Adrenal gland (tissue), 12 donors: Measurements from ENCODE around the gene KCNA5. TPM values are rescaled to one million over a fixed set of nuclear protein-coding genes. Genes with fewer than 3 reads are reported as not detected.

Source experiments
- DNase-seq, 7 donors: peaks; one replicate each; pipeline ENCODE4 v3.0.0-alpha.2; 2019 to 2020
- H3K27ac ChIP-seq, 5 donors: fragments of 200-600 bp; sonication (generic) in 4 of 5; 1 replicate in 3 of 5; 2 replicates in 2 of 5; pipeline versions ENCODE4 v1.5.1 to v1.8.0; 2016 to 2020; ENCODE audit warnings: mild to moderate bottlenecking in 1 of 5
- H3K27me3 ChIP-seq: fragments of 200-600 bp; 2 replicates; pipeline ENCODE4 v1.8.0; 2021
- H3K36me3 ChIP-seq, 2 donors: fragments of 200-600 bp; replicated peaks in 1 of 2; 1 replicate in 1 of 2; 2 replicates in 1 of 2; pipeline versions ENCODE4 v1.5.1 to v1.8.0; 2018 to 2022
- H3K4me1 ChIP-seq, 2 donors: fragments of 200-600 bp; replicated peaks in 1 of 2; 1 replicate in 1 of 2; 2 replicates in 1 of 2; pipeline versions ENCODE4 v1.5.1 to v1.8.0; 2018 to 2021
- H3K4me3 ChIP-seq, 4 donors: fragments of 200-600 bp; sonication (generic) in 3 of 4; one replicate each; pipeline ENCODE4 v1.5.1; 2016 to 2018
- H3K9me3 ChIP-seq, 3 donors: fragments of 200-600 bp; sonication (generic) in 1 of 3; replicated peaks in 1 of 3; 1 replicate in 2 of 3; 2 replicates in 1 of 3; pipeline versions ENCODE4 v1.5.1 to v1.8.0; 2016 to 2021
- CTCF ChIP-seq, 6 experiments: fragments of 450-650 bp in 4 of 6; fragments of 200-600 bp in 2 of 6; sonication (generic) in 1 of 6; IDR thresholded peaks; 1 replicate in 5 of 6; 2 replicates in 1 of 6; pipeline versions ENCODE4 v1.5.1 to v1.8.0; 2016 to 2021; ENCODE audit warnings: antibody characterized with exemption in 6 of 6, mild to moderate bottlenecking in 2 of 6, moderate library complexity in 1 of 6
- POLR2A ChIP-seq, 2 donors: fragments of 450-650 bp; IDR thresholded peaks; one replicate each; pipeline ENCODE4 v1.6.1; 2017; ENCODE audit warnings: antibody characterized with exemption in 2 of 2, mild to moderate bottlenecking in 2 of 2, moderate library complexity in 1 of 2
- WGBS, 4 donors: extraction: QIAGEN DNeasy Blood & Tissue Kit in 2 of 4; methylation state at CpG; one replicate each; pipeline versions ENCODE4 v1.1.5 to v1.1.7; 2013 to 2017; 5-methylcytosine and 5-hydroxymethylcytosine counted together
- intact Hi-C, 2 donors: fragments of 100-400 bp; cut with DNase I; formaldehyde crosslinking; loops; one replicate each; pipeline versions ENCODE4 v1.14.1 to v1.15.0; 2022 to 2023
- polyA plus RNA-seq, 3 donors: library from polyadenylated mRNA; stranded (reverse); fragments of 200-250 nt in 2 of 3; fragments of 350-450 nt in 1 of 3; fragmentation: Illumina TruSeq in 1 of 3; extraction: RNeasy Lipid Tissue Mini Kit (QIAGEN cat#74804) in 1 of 3; gene quantifications; one replicate each; pipeline ENCODE4 v1.2.3, GENCODE V29; 2013 to 2014
- total RNA-seq, 9 donors: library from RNA; depleted of rRNA in 4 of 9; stranded (reverse); fragments of >200 nt in 4 of 9; fragments of 120-200 nt in 1 of 9; fragmentation: NEBNext Ultra II Directional in 1 of 9; extraction: Animal tissue kit (Norgen Biotek cat#: 25700) in 1 of 9; gene quantifications; one replicate each; pipeline versions ENCODE4 v1.1.0 to v1.2.4, GENCODE V29; 2013 to 2023
- donor health status: healthy with polysubstance abuse.
- donor health status: Bipolar disorder and iron deficiency.
- donor health status: DM: yes; HTN: yes; CAD: no.
- donor health status: DM: no; HTN: no; CAD: no.
- donor health status: DM: no; HTN: no; CAD: no.
- donor health status: DM: yes; HTN: yes; CAD: no.

Gene KCNA5
- total and polyA plus RNA-seq, 12 donors: 0.07 to 0.98 (median 0.23) TPM; not detected in 4

GRCh38 chr12:5094986-5095385 lies 51.3 kb downstream of the KCNA5 start:
- H3K27me3 ChIP-seq: peaks cover 16% of the 10 kb centered on the region
- H3K27ac ChIP-seq: no peak overlapping the region
- no peak for DNase-seq
- intact Hi-C loops: no loop called here
- no peaks in the 10 kb centered on the region for H3K4me1 ChIP-seq
- TF ChIP-seq POLR2A (IDR thresholded peaks at IDR 0.05): no peak
- no peak for TF ChIP-seq CTCF (IDR thresholded peaks at IDR 0.05)
- no peaks in the 10 kb centered on the region for H3K9me3 ChIP-seq
- H3K36me3 ChIP-seq: no peaks in the 10 kb centered on the region
- 75 to 82% (median 81%) methylated on average over 3 of the region's 3 CpGs for WGBS, 4 donors
- no peak overlapping the region for H3K4me3 ChIP-seq

Other genes starting within 250 kb of the KCNA5 start
- under 1 TPM in 1 of 9 donors, not detected in 8; under 0.01 TPM for gene KCNA1, start 134.0 kb upstream of the KCNA5 start, total RNA-seq
- not detected for gene KCNA1, start 134.0 kb upstream of the KCNA5 start, polyA plus RNA-seq